SH-SY5Y (cell line): ENCODE measurements around the gene UMPS.

Experiments used
- GATA2 ChIP-seq: IDR thresholded peaks from 2 replicates; pipeline ENCODE4 v1.6.1; 2011; ENCODE audit warnings: mild to moderate bottlenecking, low read depth, low read length
- GATA3 ChIP-seq: IDR thresholded peaks from 2 replicates; pipeline ENCODE4 v1.6.1; 2011; ENCODE audit warnings: low read depth, mild to moderate bottlenecking, low read length, moderate library complexity

DNA sequence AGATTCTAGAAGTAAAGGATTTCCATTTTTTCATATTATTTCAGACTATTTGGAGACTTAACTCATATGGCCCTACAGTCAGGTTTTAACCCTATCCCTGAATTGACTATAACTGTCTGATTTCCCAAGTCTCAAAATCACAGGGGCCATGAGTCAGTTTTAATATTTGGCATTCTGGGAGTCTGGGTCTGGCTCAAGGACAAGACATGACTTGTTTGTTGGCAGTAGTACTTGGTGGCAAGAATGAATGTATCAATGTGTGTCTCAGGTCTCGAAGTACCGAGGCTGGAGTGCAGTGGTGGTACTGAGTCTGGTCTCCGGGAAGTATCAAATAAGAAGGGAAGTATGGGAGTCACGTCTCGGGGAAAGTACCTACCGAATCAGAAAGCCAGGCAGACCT, 10.8 kb downstream of the UMPS start:
- TF ChIP-seq GATA2, result no peak
- TF ChIP-seq GATA3, result no peak
